Mesenchymal stem cell (in vitro differentiated cells and primary cell): ENCODE results near the gene DHX58.

Experiments
- DNase-seq: peaks from one replicate; pipeline ENCODE4 v3.0.0-alpha.2; 2013
- H2AFZ ChIP-seq: one replicate; pipeline ENCODE4 v1.6.1; 2013; ENCODE audit warnings: low read depth, mild to moderate bottlenecking, control low read depth, inconsistent platforms, low read length, moderate library complexity
- H2AK5ac ChIP-seq: 2 replicates; pipeline ENCODE4 v1.6.1; 2013; ENCODE audit warnings: low read length, moderate library complexity, mild to moderate bottlenecking, inconsistent platforms; ENCODE audit not compliant: severe bottlenecking
- H2BK120ac ChIP-seq: one replicate; pipeline ENCODE4 v1.6.1; 2013; ENCODE audit warnings: low read depth, mild to moderate bottlenecking, inconsistent platforms, low read length, moderate library complexity
- H2BK12ac ChIP-seq, 2 experiments: one replicate each; pipeline ENCODE4 v1.6.1; 2013; ENCODE audit warnings: inconsistent platforms in 2 of 2, low read length in 2 of 2, mild to moderate bottlenecking in 2 of 2, moderate library complexity in 2 of 2, control low read depth in 1 of 2
- H2BK15ac ChIP-seq: one replicate; pipeline ENCODE4 v1.6.1; 2013; ENCODE audit warnings: mild to moderate bottlenecking, low read depth, inconsistent platforms; ENCODE audit not compliant: poor library complexity, severe bottlenecking
- H2BK5ac ChIP-seq: 2 replicates; pipeline ENCODE4 v1.6.1; 2013; ENCODE audit warnings: low read depth, mild to moderate bottlenecking, low read length, control low read depth, inconsistent platforms; ENCODE audit not compliant: poor library complexity, severe bottlenecking
- H3K14ac ChIP-seq, 2 experiments: one replicate each; pipeline ENCODE4 v1.6.1; 2013; ENCODE audit warnings: inconsistent platforms in 2 of 2, low read length in 2 of 2, control low read depth in 1 of 2, mild to moderate bottlenecking in 1 of 2, moderate library complexity in 1 of 2
- H3K18ac ChIP-seq, 2 experiments: one replicate each; pipeline ENCODE4 v1.6.1; 2013; ENCODE audit warnings: inconsistent platforms in 2 of 2, low read length in 2 of 2, control low read depth in 1 of 2, low read depth in 1 of 2, mild to moderate bottlenecking in 1 of 2
- H3K23ac ChIP-seq, 2 experiments: one replicate each; pipeline ENCODE4 v1.6.1; 2013; ENCODE audit warnings: inconsistent platforms in 2 of 2, low read length in 2 of 2, mild to moderate bottlenecking in 2 of 2, moderate library complexity in 2 of 2, control low read depth in 1 of 2
- H3K27ac ChIP-seq: 2 replicates; pipeline ENCODE4 v1.5.1; 2013; ENCODE audit warnings: mild to moderate bottlenecking, moderate library complexity, low read length, control low read depth, inconsistent platforms; ENCODE audit not compliant: poor library complexity, severe bottlenecking
- H3K27me3 ChIP-seq, 2 experiments: 2 replicates each; pipeline versions ENCODE4 v1.6.1 to v1.7.0; 2013; ENCODE audit warnings: low read length in 2 of 2, mild to moderate bottlenecking in 2 of 2, moderate library complexity in 2 of 2, control low read depth in 1 of 2, inconsistent platforms in 1 of 2; ENCODE audit not compliant: control insufficient read depth in 1 of 2, insufficient read depth in 1 of 2
- H3K36me3 ChIP-seq, 2 experiments: 2 replicates each; pipeline versions ENCODE4 v1.6.1 to v1.7.0; 2013; ENCODE audit warnings: low read length in 2 of 2, control low read depth in 1 of 2, inconsistent platforms in 1 of 2, low read depth in 1 of 2, mild to moderate bottlenecking in 1 of 2; ENCODE audit not compliant: insufficient read depth in 2 of 2, control insufficient read depth in 1 of 2
- H3K4ac ChIP-seq, 2 experiments: one replicate each; pipeline ENCODE4 v1.6.1; 2013; ENCODE audit warnings: inconsistent platforms in 2 of 2, low read length in 2 of 2, mild to moderate bottlenecking in 2 of 2, moderate library complexity in 2 of 2, control low read depth in 1 of 2, low read depth in 1 of 2
- H3K4me1 ChIP-seq: 2 replicates; pipeline ENCODE4 v1.6.1; 2013; ENCODE audit warnings: low read depth, low read length, control low read depth; ENCODE audit not compliant: control insufficient read depth, insufficient read depth
- H3K4me2 ChIP-seq: 2 replicates; pipeline ENCODE4 v1.6.1; 2013; ENCODE audit warnings: low read length, mild to moderate bottlenecking, inconsistent platforms; ENCODE audit not compliant: poor library complexity, severe bottlenecking
- H3K4me3 ChIP-seq, 2 experiments: 2 replicates each; pipeline versions ENCODE4 v1.5.1 to v1.7.0; 2013; ENCODE audit warnings: low read length in 2 of 2, mild to moderate bottlenecking in 2 of 2, control low read depth in 1 of 2, low read depth in 1 of 2; ENCODE audit not compliant: insufficient read depth in 1 of 2
- H3K79me1 ChIP-seq: replicated peaks from 2 replicates; pipeline ENCODE4 v1.6.1; 2013; ENCODE audit warnings: mild to moderate bottlenecking, control low read depth, low read length, inconsistent platforms; ENCODE audit not compliant: poor library complexity, severe bottlenecking
- H3K9ac ChIP-seq: 2 replicates; pipeline ENCODE4 v1.7.0; 2013; ENCODE audit warnings: mild to moderate bottlenecking, low read length, moderate library complexity
- H3K9me3 ChIP-seq: 2 replicates; pipeline ENCODE4 v1.7.0; 2013; ENCODE audit warnings: mild to moderate bottlenecking, low read length; ENCODE audit not compliant: control insufficient read depth
- H4K8ac ChIP-seq: one replicate; pipeline ENCODE4 v1.6.1; 2013; ENCODE audit warnings: inconsistent platforms, mild to moderate bottlenecking, low read length, moderate library complexity
- H4K91ac ChIP-seq: one replicate; pipeline ENCODE4 v1.6.1; 2013; ENCODE audit warnings: mild to moderate bottlenecking, low read length, inconsistent platforms
- WGBS: methylation state at CpG from one replicate; pipeline ENCODE4 v1.1.7; 2013; ENCODE audit warnings: mixed read lengths; 5-methylcytosine and 5-hydroxymethylcytosine counted together

The DHX58 gene

GRCh38 chr17:42092939-42093338, 19.6 kb downstream of the DHX58 start:
- WGBS = 75% methylated on average over 6 of the region's 6 CpGs
- H2BK120ac ChIP-seq = no peak overlapping the region
- no peak overlapping the region for H3K4ac ChIP-seq

DNA sequence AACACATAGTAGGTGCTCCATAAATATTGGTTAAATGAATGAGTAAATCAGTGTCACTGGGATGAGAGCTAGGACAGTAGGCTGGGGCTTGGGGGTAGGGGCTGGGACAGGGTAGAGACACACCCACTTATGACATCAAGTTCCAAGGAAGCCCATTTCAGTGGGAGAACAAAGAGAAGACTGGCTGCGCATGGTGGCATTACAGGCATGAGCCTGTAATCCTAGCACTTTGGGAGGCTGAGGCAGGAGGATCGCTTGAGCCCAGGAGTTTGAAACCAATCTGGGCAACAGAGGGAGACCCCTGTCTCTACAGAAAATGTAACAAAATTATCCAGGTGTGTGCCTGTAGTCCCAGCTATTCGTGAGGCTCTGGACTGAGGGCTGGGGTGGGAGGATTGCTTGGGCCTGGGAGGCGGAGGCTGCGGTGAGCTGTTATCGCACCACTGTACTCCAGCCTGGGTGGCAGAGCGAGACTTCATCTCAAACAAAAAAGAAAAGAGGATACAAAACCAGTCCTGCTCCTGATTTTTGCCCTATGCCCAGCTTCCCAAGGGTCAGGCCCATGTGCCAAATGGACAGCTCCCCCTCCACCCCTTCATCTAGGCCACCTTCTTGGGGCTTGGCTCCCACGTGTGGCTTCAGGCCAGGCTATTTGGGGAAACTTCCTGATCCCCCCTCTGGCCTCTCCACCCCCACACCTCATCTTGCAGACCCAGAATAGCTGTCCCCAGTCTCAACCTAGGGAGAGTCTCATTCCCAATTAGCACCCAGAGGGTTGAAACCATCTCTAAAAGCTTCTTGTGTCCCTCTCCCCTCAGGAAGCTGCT, 21.3 kb downstream of the DHX58 start:
- Histone ChIP-seq H3K79me1 (no peaks in the 10 kb centered on the region), H3K4me2 (no peak overlapping the region), H4K8ac (no peak overlapping the region), H3K4me3 (no peak overlapping the region), H3K18ac (no peak overlapping the region), H2BK15ac (no peak overlapping the region), H3K9ac (no peak overlapping the region), H3K23ac (no peak overlapping the region), H2BK5ac (no peak overlapping the region), H2AFZ (no peak overlapping the region), H3K9me3 (no peaks in the 10 kb centered on the region), H2BK12ac (no peak overlapping the region), H2AK5ac (no peak overlapping the region), H3K4me1 (no peaks in the 10 kb centered on the region), H3K27ac (no peak overlapping the region), H2BK120ac (no peak overlapping the region), H4K91ac (no peak overlapping the region), H3K4ac (no peak overlapping the region), H3K27me3 (peaks cover 45 to 72% of the 10 kb centered on the region in 2 experiments), H3K36me3 (no peaks in the 10 kb centered on the region), H3K14ac (no peak overlapping the region)
- 85% methylated on average over 8 of the region's 8 CpGs for WGBS
- DNase-seq = no peak

More at GRCh38 chr17:42092939-42093338, 19.6 kb downstream of the DHX58 start:
- no peak overlapping the region for H3K18ac ChIP-seq
- no peak overlapping the region for H2AFZ ChIP-seq
- H3K14ac ChIP-seq = no peak overlapping the region
- H3K9me3 ChIP-seq = no peaks in the 10 kb centered on the region
- peaks cover 2% of the 10 kb centered on the region for H3K4me1 ChIP-seq
- no peak overlapping the region for H4K91ac ChIP-seq
- H2BK5ac ChIP-seq = no peak overlapping the region
- H2BK12ac ChIP-seq = no peak overlapping the region
- no peak overlapping the region for H2AK5ac ChIP-seq
- peaks cover 63 to 80% of the 10 kb centered on the region in 2 experiments for H3K27me3 ChIP-seq
- no peak overlapping the region for H3K4me2 ChIP-seq
- H3K27ac ChIP-seq = no peak overlapping the region
- H3K9ac ChIP-seq = no peak overlapping the region
- H2BK15ac ChIP-seq = no peak overlapping the region
- no peak overlapping the region for H3K4me3 ChIP-seq
- H4K8ac ChIP-seq = no peak overlapping the region
- H3K36me3 ChIP-seq = no peaks in the 10 kb centered on the region
- H3K23ac ChIP-seq = no peak overlapping the region
- H3K79me1 ChIP-seq = no peaks in the 10 kb centered on the region
- DNase-seq = no peak

GRCh38 chr17:42088736-42089135, 23.8 kb downstream of the DHX58 start:
- H3K14ac ChIP-seq = no peak overlapping the region
- 92% methylated on average over 8 of the region's 8 CpGs for WGBS

DNA sequence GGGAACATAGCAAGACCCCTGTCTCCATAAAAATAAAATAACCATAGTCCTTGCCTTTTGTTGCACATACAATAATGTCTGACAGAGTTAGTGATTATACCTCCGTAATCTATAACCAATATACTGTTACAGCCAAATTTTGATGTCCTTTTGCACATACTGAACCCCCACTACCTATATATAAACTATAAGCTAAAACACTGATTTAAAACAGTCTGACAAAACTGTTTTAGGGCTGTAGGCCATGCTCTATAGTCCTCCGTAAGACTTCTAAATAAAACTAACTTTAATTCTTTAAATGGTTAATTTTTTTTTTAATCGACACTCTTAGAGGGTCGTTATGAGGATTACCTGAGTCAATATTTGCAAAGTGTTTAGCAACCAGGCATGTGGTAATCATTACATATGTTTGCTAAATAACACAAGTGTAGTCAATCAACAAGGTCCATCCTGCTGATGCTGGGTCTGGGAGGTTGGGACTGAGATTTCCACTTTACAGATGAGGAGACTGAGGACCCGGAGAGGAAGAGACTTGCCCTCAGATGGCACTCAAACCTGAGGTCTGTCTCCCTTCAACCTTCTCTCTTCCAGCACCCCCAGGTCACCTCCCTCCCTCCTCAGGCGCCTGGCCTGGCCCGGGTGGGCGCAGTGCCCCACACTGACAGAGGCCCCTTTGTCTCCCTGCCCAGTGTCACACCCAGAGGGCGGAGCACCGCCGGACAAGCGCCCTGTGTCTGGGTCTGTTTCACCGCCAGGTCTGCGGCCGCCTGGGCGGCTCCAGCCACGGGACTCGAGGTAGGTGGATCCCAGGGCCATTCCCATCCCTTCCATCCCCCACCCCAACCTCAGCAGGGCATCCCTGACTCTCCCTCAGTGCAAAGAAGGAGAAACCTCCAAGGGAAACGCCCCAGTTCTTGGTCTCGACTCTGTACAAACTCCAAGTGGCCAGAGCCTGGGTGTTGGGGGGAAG, 24.5 kb downstream of the DHX58 start:
- Histone ChIP-seq H2BK5ac (no peak overlapping the region), H3K27ac (no peak overlapping the region), H3K9me3 (no peaks in the 10 kb centered on the region), H3K27me3 (peaks cover 32 to 47% of the 10 kb centered on the region in 2 experiments), H3K4me1 (no peaks in the 10 kb centered on the region), H2AFZ (no peak overlapping the region), H3K23ac (no peak overlapping the region), H2BK12ac (no peak overlapping the region), H3K9ac (no peak overlapping the region), H3K18ac (no peak overlapping the region), H2BK120ac (no peak overlapping the region), H2AK5ac (no peak overlapping the region), H3K14ac (no peak overlapping the region), H3K4me2 (no peak overlapping the region), H3K36me3 (no peaks in the 10 kb centered on the region), H3K4me3 (no peak overlapping the region), H2BK15ac (no peak overlapping the region), H4K8ac (no peak overlapping the region), H3K79me1 (no peaks in the 10 kb centered on the region), H4K91ac (no peak overlapping the region), H3K4ac (no peak overlapping the region)
- no peak for DNase-seq
- 78% methylated on average over 16 of the region's 20 CpGs for WGBS

More at GRCh38 chr17:42088736-42089135, 23.8 kb downstream of the DHX58 start:
- Histone ChIP-seq H3K9ac (no peak overlapping the region), H3K4me2 (no peak overlapping the region), H3K9me3 (no peaks in the 10 kb centered on the region), H2BK12ac (no peak overlapping the region), H2AK5ac (no peak overlapping the region), H3K27me3 (peaks cover 32 to 49% of the 10 kb centered on the region in 2 experiments), H4K91ac (no peak overlapping the region), H2BK120ac (no peak overlapping the region), H3K4me1 (no peaks in the 10 kb centered on the region), H3K79me1 (no peaks in the 10 kb centered on the region), H3K23ac (no peak overlapping the region), H2BK5ac (no peak overlapping the region), H2AFZ (no peak overlapping the region), H3K18ac (no peak overlapping the region), H4K8ac (no peak overlapping the region), H3K27ac (no peak overlapping the region), H2BK15ac (no peak overlapping the region), H3K36me3 (no peaks in the 10 kb centered on the region), H3K4ac (no peak overlapping the region), H3K4me3 (no peak overlapping the region)
- DNase-seq = no peak
